HG03521 (cell line): ENCODE results near the gene KCNT2.
"Not testable (repeated sequence)": the region's sequence is repeated elsewhere in the genome, so short reads cannot be mapped to it uniquely, and the experiment has no call there.

Experiments
- ATAC-seq: cut with Tn5 transposase; IDR thresholded peaks from one replicate; pipeline ENCODE4 v1.9.1; 2021; ENCODE audit warnings: mild to moderate bottlenecking, moderate library complexity; ENCODE audit not compliant: unreplicated experiment

KCNT2 gene

DNA sequence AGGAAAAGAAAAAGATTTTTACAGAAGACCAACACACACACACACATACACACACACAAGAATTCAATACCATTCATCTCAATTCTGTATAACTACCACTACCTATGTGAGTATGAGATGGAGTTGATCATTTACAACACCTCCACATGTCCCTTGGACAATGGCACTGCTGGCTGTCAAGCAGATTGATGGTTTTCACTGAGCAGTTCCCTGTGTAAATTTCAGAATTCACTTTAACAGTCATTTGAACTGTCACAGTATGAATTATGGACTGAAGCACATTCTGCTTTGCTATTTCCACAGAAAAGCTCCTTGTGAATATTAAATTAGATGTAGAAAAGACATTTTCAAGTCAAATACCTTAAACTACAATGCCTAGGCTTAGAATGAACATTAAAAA lies 14.3 kb downstream of the KCNT2 start:
- ATAC-seq, result no peak

- no peak for ATAC-seq
Measured at GRCh38 chr1:196590959-196591358, 17.3 kb downstream of the KCNT2 start.

GRCh38 chr1:196590012-196590708 lies 18.1 kb downstream of the KCNT2 start:
- no peak for ATAC-seq

- ATAC-seq, result no peak
Measured at GRCh38 chr1:196584696-196585095, 23.5 kb downstream of the KCNT2 start.

GRCh38 chr1:196577386-196577785 lies 30.9 kb downstream of the KCNT2 start:
- ATAC-seq, result no peak

- no peak for ATAC-seq
Measured at GRCh38 chr1:196573226-196573625, 35.0 kb downstream of the KCNT2 start.

- no peak for ATAC-seq
Measured at GRCh38 chr1:196567238-196567637, 41.0 kb downstream of the KCNT2 start.

- ATAC-seq, result no peak
Measured at GRCh38 chr1:196563768-196564167, 44.5 kb downstream of the KCNT2 start.

DNA sequence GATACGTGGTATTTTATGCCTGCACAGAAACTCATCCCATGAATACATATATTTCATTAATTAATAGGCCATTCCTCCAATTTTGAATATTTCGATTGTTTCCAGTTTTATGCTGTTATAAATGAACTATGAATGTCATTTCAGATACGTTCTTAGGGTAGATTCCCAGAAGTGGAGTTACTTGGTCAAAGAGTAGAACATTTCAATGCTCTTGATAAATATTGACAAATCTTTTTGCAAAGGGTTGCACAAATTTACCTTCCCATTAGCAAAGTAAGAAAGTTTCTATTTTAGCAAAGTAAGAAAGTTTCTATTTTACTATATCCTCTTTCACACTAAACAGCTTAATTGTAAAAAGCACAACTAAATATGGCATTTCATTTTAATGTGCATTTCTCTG lies 48.9 kb downstream of the KCNT2 start:
- no peak for ATAC-seq

DNA sequence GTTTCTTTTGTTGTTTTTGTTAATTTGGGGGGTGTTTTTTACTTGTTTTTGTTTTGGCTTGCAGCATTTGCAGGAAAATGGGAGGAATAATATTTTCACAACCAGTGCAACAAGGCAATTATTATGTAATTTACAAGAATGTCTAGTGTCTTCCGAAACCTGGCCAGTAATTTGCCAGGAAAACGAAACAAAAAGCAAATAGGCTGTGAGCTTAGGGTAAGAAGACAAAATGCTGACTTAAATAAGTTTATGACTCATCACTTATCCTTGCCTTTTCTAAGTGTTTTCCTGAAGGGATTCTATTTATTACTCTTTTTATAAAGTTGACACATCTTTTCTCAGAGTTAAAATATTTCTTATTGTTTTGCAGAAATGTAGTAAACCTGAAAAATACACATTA lies 49.8 kb downstream of the KCNT2 start:
- ATAC-seq, result no peak

GRCh38 chr1:196557797-196558196 lies 50.4 kb downstream of the KCNT2 start:
- no peak for ATAC-seq

DNA sequence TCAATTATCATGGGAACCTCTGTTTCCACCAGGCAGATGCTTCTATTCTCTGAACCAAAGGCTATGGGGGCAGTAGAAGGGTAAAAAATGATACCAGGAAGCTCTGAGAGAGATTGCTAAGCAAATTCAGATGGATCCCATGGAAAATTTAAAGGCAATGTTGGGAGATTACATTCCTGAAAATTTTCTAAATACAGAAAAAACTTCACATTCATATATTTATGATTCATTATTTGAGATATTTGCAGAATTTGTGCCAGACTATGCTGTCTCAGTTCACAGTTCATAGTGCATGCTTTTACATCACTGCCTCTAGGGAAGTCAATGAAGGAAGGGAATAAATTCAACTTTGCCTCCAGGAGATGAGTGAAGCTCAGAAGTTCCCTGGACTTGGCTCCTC lies 57.5 kb downstream of the KCNT2 start:
- ATAC-seq, result no peak

GRCh38 chr1:196546272-196547111 lies 61.7 kb downstream of the KCNT2 start:
- ATAC-seq, result no peak

DNA sequence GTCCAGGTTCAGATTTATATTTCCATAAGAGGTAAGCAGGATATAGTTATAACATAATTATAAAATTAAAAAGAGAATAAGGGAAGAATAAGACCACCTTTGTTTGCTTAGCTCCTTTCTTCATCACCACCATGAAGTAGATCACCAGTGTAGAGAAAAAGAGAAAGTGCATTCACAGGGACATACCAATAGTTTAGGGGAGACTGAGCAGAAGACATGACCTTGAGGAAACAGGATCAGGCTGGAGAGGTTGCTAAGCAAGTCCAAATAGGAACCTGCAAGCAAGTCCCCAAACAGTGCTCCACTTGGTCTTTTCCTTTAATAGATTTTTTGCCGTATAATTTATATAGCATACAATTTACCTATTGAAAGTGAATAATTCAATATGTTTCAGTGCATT lies 63.0 kb downstream of the KCNT2 start:
- ATAC-seq, result no peak

GRCh38 chr1:196544617-196545016 lies 63.6 kb downstream of the KCNT2 start:
- no peak for ATAC-seq

GRCh38 chr1:196543833-196544232 lies 64.4 kb downstream of the KCNT2 start:
- no peak for ATAC-seq

GRCh38 chr1:196538473-196538872 lies 69.8 kb downstream of the KCNT2 start:
- no peak for ATAC-seq

DNA sequence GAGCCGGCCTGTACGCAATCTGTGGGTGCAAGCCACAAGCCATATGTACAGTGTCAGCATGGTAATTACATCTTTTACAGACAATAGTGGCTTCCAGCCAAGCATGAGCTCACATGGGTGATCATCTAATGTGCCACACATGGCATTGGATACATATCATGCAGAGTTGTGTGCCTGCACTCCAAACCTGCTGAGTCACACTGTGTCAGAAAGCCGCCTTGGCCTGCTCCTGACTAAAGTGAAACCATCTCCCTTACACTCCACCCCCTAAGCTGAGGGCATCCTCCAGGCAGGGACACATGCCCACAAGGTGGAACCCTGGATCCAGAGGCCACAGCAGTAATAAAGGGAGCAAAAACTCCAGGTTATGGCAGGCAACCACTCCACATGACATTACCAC lies 72.5 kb downstream of the KCNT2 start:
- no peak for ATAC-seq

- no peak for ATAC-seq
Measured at GRCh38 chr1:196531737-196532524, 76.3 kb downstream of the KCNT2 start.

DNA sequence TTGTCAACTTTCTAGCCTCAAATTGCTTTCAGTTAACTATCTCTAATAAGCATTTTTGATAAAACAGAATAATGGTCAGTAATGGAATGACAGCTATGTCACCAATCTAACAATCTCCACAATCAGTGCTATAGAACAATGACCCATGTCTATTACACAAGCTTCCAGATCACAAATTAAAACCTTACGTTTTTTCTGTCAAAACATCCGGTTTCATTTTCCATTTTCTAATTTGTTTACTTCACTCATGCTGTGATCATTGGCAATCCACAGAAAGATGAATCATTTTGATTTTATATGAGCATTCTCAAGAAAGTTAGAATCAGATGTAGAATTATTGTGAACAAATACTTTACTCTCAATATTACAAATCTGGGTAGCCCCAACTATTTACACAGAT lies 80.3 kb downstream of the KCNT2 start:
- no peak for ATAC-seq

DNA sequence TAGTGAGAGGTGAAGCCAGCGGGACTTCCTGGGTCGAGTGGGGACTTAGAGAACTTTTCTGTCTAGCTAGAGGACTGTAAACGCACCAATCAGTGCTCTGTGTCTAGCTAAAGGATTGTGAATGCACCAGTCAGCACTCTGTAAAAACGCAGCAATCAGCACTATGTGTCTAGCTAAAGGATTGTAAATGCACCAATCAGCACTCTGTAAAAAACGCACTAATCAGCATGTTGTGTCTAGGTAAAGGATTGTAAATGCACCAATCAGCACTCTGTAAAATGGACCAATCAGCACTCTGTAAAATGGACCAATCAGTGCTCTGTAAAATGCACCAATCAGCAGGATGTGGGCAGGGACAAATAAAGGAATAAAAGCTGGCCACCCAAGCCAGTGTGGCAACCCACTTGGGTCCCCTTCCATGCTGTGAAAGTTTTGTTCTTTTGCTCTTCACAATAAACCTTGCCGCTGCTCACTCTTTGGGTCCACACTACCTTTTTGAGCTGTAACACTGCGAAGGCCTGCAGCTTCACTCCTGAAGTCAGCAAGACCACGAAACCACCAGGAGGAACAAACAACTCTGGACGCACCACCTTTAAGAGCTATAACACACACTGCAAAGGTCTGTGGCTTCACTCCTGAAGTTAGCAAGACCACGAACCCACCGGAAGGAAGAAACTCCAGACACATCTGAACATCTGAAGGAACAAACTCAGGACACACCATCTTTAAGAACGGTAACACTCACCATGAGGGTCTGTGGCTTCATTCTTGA lies 85.5 kb downstream of the KCNT2 start:
- ATAC-seq, result not testable (repeated sequence)
